HG03196 (cell line): ENCODE measurements around the gene RAPGEF2.

Source experiments
- ATAC-seq: cut with Tn5 transposase; IDR thresholded peaks from one replicate; pipeline ENCODE4 v1.9.1; 2021; ENCODE audit not compliant: unreplicated experiment

The RAPGEF2 gene

GRCh38 chr4:159134429-159134828 is 31.6 kb downstream of the RAPGEF2 start:
- no peak for ATAC-seq

- ATAC-seq, result no peak
These were observed 34.3 kb downstream of the RAPGEF2 start for GRCh38 chr4:159137176-159137575.

- no peak for ATAC-seq
These were observed 35.6 kb downstream of the RAPGEF2 start for GRCh38 chr4:159138436-159138835.

GRCh38 chr4:159141193-159141592 is 38.3 kb downstream of the RAPGEF2 start:
- no peak for ATAC-seq

- no peak for ATAC-seq
These were observed 39.4 kb downstream of the RAPGEF2 start for GRCh38 chr4:159142241-159142640.

GRCh38 chr4:159142681-159143384 is 40.0 kb downstream of the RAPGEF2 start:
- ATAC-seq, result no peak

- no peak for ATAC-seq
These were observed 40.8 kb downstream of the RAPGEF2 start for GRCh38 chr4:159143687-159144086.

- no peak for ATAC-seq
These were observed 41.3 kb downstream of the RAPGEF2 start for GRCh38 chr4:159144112-159144694.

GRCh38 chr4:159145318-159145991 is 42.6 kb downstream of the RAPGEF2 start:
- ATAC-seq, result no peak

GRCh38 chr4:159145992-159146330 is 43.1 kb downstream of the RAPGEF2 start:
- no peak for ATAC-seq

- ATAC-seq, result no peak
These were observed 43.6 kb downstream of the RAPGEF2 start for GRCh38 chr4:159146488-159146887.

- no peak for ATAC-seq
These were observed 45.6 kb downstream of the RAPGEF2 start for GRCh38 chr4:159148441-159148840.

GRCh38 chr4:159149666-159150065 is 46.8 kb downstream of the RAPGEF2 start:
- ATAC-seq, result no peak

GRCh38 chr4:159150396-159150795 is 47.5 kb downstream of the RAPGEF2 start:
- no peak for ATAC-seq

GRCh38 chr4:159150821-159151390 is 48.0 kb downstream of the RAPGEF2 start:
- ATAC-seq, result peak; percentile 57

- ATAC-seq, result no peak
These were observed 48.8 kb downstream of the RAPGEF2 start for GRCh38 chr4:159151689-159152088.

- ATAC-seq, result no peak
These were observed 49.3 kb downstream of the RAPGEF2 start for GRCh38 chr4:159152181-159152580.

GRCh38 chr4:159153669-159154068 is 50.8 kb downstream of the RAPGEF2 start:
- no peak for ATAC-seq

GRCh38 chr4:159155119-159155518 is 52.2 kb downstream of the RAPGEF2 start:
- no peak for ATAC-seq

- ATAC-seq, result no peak
These were observed 55.3 kb downstream of the RAPGEF2 start for GRCh38 chr4:159158083-159158617.

GRCh38 chr4:159158985-159159384 is 56.1 kb downstream of the RAPGEF2 start:
- no peak for ATAC-seq

- ATAC-seq, result no peak
These were observed 56.7 kb downstream of the RAPGEF2 start for GRCh38 chr4:159159611-159160010.
